ENCODE measurements around the gene C2CD2L. TPM values are rescaled to one million over a fixed set of nuclear protein-coding genes. Genes with fewer than 3 reads are reported as not detected.

C2CD2L gene
- total RNA-seq, result 1 to 10 TPM; 7.2 to 8.0 TPM

DNA sequence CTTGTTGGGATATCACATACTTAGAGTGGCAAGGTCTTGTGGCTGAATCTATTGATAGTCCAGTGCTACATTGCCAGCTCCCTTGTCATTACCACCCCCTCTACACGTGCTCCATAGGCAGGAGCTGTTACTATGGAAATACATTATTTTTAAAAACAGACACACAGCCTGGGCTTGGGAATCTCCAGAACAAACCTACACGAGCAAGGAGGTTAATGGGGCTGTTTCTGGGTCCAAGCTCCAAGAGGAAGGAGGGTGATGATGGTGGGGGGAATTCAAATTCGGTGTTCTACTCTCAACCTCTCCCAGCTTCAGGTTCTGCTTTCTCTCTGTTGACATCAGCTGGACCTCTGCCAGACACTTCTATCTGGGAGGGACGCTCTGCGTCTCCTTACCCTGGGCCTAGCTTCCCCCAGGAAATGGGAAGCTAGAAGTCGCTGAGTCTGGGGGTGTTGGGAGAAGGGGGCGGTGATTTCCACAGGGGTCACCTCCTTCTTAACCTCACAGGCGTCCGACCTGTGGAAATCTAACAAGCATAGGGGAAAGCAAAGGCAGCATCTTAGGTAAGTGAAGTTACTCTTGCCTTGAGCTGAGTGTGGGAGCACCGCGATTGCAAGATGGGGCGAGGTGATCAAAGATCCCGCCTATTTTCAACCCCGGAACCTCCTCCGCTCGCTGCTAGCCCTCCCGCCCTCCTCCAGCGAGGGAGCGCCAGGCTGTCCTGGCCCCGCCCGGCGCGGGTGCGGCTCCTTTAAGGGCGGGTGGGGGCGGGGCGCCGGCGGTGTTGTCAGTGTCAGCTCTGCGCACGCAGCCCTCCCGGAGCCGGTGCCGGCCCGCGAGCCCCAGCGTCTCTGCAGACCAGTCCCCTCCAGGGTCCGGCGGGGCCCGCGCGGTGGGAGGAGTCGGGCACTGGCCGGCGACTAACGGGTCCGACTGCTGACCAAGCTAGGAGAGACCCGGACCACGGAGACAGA, at the start of gene C2CD2L:
C2CD2L (plus strand) TSS at position 781 of the 974 bp plus-strand sequence. CDS start 398 bp downstream, outside the sequence.

DNA sequence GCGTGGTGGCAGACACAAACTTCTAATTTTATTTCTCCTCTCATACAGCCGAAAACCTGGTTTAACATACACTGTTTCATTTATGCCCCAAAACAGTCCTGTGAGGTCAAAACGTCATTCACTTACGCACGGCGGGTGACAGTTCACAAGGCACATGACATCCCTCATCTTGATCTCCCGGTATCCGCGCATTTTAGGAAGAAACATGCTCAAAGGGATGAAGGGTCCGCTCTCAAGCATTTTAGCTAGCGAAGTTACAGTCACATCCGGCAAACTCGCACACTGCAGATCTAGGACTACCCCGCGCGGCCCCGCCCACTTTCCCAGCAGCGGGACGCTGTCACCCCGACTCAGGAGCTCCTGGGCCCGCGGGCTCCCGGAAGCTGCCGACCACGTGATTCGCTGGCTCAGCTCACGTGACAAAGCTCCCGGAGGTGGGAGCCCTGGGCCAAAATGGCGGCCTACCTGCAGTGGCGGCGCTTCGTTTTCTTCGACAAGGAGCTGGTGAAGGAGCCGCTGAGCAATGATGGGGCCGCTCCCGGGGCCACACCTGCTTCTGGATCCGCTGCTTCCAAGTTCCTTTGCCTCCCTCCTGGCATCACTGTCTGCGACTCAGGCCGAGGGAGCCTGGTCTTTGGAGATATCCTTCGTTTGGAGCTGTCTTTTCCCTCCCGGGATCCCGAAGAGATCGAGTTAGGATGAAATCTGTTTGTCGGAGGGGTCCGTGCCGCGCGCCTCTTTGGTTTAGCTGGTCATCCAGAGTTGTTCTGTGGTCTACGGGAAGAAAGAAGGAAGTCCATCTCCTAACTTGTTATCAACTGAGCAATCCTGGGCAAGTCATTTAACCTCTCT, 39.5 kb upstream of the C2CD2L start, which contains the start of gene VPS11:
VPS11 (plus strand) TSS at position 448 of the 852 bp plus-strand sequence; CDS start at position 454, 6 bp downstream.

DNA sequence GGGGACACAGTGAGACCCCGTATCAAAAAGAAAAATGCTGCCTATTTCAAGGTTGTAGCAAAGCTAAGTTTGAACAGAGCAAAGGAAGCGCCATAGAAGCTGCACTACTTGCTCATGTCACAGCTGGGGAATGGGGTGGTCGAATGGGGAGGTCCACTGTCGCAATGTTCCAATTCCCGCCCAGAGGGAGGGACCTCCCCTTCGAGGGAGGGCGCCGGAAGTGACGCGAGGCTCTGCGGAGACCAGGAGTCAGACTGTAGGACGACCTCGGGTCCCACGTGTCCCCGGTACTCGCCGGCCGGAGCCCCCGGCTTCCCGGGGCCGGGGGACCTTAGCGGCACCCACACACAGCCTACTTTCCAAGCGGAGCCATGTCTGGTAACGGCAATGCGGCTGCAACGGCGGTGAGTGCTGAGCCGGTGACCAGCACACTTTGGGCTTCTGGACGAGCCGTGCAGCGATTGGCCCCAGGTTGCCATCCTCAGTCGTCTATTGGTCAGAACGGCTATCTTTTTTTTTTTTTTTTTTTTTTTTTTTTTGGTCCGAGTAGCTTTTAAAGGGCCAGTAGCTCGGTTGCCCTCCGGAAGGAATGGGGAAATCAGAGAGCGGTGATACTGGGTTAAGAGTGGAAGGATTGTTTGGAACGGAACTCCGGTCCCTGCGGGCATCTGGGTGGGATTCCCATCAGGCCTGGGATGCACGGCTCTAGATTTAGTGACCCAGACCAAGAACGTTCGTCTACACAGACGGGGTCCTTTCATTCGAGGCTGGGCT, 22.3 kb upstream of the C2CD2L start, which contains the start of gene HMBS:
HMBS (plus strand) TSS at position 219 of the 774 bp plus-strand sequence; CDS start at position 372, 153 bp downstream.

DNA sequence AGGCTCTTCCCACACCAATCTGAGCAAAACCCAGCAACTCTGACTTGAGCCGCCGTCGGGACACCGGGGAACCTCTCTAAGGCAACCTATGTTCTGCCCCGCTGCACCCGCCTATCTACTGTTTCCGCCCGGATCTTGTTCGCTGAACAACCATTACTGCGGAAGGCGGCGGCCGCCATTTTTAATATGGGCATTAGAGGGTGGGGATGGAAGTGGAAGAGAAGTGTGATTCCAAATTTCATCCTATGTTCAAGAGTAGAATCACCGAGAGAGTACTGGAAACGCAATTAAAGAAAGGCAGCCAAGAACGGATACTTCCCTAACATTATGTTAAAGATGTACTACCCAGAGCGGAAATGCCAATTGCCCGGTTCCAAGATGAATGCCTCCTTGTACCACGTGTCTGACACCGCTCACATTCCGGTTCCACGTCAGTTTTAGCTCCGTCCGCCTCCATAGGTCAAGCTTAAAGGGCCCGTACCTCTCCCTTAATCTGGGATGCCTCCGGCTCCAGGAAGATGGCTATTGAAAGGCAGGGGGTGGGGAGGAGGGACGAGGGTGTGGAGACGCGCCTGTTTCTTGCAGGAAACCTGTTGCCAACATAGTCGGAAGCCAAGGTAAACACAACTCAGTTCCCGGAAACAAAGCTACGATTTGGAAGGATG, 5.3 kb upstream of the C2CD2L start, which contains the start of gene DPAGT1:
DPAGT1 (minus strand) TSS at position 95 of the 665 bp plus-strand sequence. CDS start 198 bp downstream, outside the sequence.

DNA sequence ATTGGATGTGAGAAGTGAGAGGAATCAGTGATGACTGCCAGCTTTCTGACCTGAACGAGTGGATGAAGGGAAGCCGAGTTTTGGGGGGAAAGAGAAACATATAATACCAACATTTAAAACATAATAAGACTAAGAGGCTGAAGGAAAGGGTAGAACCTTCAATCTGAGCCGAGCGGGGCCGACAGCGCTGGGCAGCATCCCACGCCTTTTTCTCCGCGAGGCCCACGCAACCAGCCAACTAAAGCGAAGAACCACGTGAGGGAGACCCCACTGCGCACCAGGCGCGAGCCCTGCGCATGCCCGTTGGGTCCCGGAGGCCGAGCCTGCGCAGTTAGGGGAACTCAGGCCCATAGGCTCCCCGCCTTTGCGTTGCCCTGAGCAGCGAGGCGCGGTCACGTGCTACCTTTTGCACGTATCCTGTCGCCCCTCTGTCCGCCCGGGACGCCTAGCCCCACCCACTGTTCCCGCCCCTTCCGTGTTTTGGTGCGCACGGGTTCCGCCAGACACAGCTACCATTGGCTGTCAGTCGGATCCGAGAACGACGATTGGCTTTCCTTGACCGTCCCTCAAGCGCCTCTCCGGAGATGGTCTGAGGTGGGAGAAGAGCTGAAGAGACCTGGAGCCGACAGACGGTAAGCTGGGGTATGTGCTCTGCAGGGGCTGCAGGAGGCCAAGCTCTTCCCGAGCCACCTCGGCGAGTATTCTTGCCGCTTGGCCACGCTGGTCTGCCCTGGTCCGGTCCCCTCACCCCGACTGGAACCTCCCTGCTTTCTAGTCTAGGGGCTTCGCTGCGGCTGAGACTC, 14.1 kb downstream of the C2CD2L start, which contains the start of gene HINFP:
HINFP (plus strand) TSS at position 573 of the 803 bp plus-strand sequence. CDS start 5,365 bp downstream, outside the sequence.

DNA sequence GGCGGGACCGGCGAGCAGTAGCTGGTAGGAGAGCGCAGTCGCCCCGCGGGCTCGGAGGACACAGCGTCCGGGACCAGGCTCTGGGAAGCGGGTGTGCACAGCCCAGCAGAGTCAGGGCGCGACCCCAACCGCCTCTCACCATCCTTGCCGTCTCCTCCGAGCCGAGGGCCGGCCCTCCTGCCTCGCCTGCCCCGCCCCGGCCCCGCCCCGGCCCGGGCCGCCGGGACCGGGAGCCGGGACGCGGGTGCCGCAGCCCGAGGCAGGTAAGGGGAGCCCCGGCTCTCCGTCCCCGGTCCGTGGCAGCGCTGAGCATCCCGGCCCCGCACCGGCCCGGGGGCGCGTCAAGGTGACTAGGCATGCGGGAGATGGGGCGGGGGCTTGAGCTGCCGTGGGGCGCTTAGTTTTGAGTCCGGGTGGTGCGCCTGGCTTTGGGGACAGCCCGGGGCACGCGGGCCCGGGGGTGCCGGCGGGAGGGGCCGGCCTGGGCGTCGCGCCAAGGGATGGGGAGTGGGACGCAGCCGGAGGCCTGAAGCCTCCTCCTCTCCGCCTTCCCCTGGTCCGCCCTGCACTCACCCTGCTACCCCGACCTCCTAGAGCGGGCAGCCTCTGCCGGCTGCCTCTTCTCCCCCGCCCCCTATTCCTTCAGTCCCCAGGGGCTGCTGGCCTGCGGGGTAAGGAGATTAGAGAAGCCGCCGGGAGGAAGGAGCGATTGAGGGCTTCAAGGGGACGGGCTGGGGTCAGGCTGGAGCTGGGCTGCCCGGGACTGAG, 42.1 kb downstream of the C2CD2L start, which contains the start of gene ABCG4:
ABCG4 (plus strand) TSS at position 35 of the 768 bp plus-strand sequence. CDS start 914 bp downstream, outside the sequence.

Other genes starting within 250 kb of the C2CD2L start
- not detected for gene CXCR5, start 223.5 kb upstream of the C2CD2L start, total RNA-seq
- gene BCL9L, start 181.4 kb upstream of the C2CD2L start, total RNA-seq, result 10 to 100 TPM in 1 of 2 donors, 1 to 10 TPM in 1; 6.9 to 10.7 TPM
- not detected for gene UPK2, start 151.0 kb upstream of the C2CD2L start, total RNA-seq
- not detected for gene FOXR1, start 135.6 kb upstream of the C2CD2L start, total RNA-seq
- 10 to 100 TPM; 18.6 to 28.2 TPM for gene CENATAC, start 109.2 kb upstream of the C2CD2L start, total RNA-seq
- gene RPS25, start 89.0 kb upstream of the C2CD2L start, total RNA-seq, result 100 to 1,000 TPM; 853 to 862 TPM
- gene TRAPPC4, start 88.6 kb upstream of the C2CD2L start, total RNA-seq, result 100 to 1,000 TPM in 1 of 2 donors, 10 to 100 TPM in 1; 56.8 to 101 TPM
- 10 to 100 TPM; 24.1 to 35.0 TPM for gene SLC37A4, start 76.5 kb upstream of the C2CD2L start, total RNA-seq
- gene HYOU1, start 50.1 kb upstream of the C2CD2L start, total RNA-seq, result 100 to 1,000 TPM in 1 of 2 donors, 10 to 100 TPM in 1; 95.0 to 180 TPM
- 10 to 100 TPM; 39.6 to 47.8 TPM for gene VPS11, start 39.5 kb upstream of the C2CD2L start, total RNA-seq
- gene HMBS, start 22.5 kb upstream of the C2CD2L start, total RNA-seq, result 10 to 100 TPM; 15.8 to 18.3 TPM
- 10 to 100 TPM; 30.6 to 35.3 TPM for gene DPAGT1, start 5.5 kb upstream of the C2CD2L start, total RNA-seq
- gene HINFP, start 14.2 kb downstream of the C2CD2L start, total RNA-seq, result 10 to 100 TPM; 16.0 to 20.0 TPM
- under 1 TPM; 0.33 to 0.34 TPM for gene ABCG4, start 41.7 kb downstream of the C2CD2L start, total RNA-seq
- gene NLRX1, start 61.4 kb downstream of the C2CD2L start, total RNA-seq, result 10 to 100 TPM; 17.0 to 22.4 TPM
- under 1 TPM in 1 of 2 donors, not detected in 1; 0.69 TPM for gene NHERF4, start 78.1 kb downstream of the C2CD2L start, total RNA-seq
- 10 to 100 TPM; 11.7 to 17.0 TPM for gene CBL, start 99.0 kb downstream of the C2CD2L start, total RNA-seq
- gene MCAM, start 209.8 kb downstream of the C2CD2L start, total RNA-seq, result 100 to 1,000 TPM; 408 to 781 TPM
- 1 to 10 TPM; 5.2 to 9.7 TPM for gene RNF26, start 227.2 kb downstream of the C2CD2L start, total RNA-seq
- 10 to 100 TPM in 1 of 2 donors, 1 to 10 TPM in 1; 6.7 to 15.8 TPM for gene C1QTNF5, start 233.5 kb downstream of the C2CD2L start, total RNA-seq
- under 1 TPM in 1 of 2 donors, not detected in 1; under 0.01 TPM for gene MFRP, start 239.4 kb downstream of the C2CD2L start, total RNA-seq